OCI-LY7 (cell line): ENCODE data around the gene IMMP2L. TPM values are rescaled to one million over a fixed set of nuclear protein-coding genes. Genes with fewer than 3 reads are reported as not detected.

Source experiments
- BruUV-seq: library from RNA; stranded (reverse); fragments of 400-500 nt; replicated peaks from 2 replicates; lab custom pipeline; 2021; lab: Mats Ljungman, UMichigan
- CTCF ChIA-PET: fragments of 300-600 bp; sonication (Branson Sonifier 250); formaldehyde crosslinking; loops from one replicate; lab custom pipeline; 2022; ENCODE audit warnings: antibody characterized with exemption; ENCODE audit not compliant: unreplicated experiment; lab: Charles Lee
- POLR2A ChIA-PET: fragments of 300-600 bp; sonication (Branson Sonifier 250); formaldehyde crosslinking; loops from one replicate; lab custom pipeline; 2022; ENCODE audit warnings: antibody characterized with exemption; lab: Charles Lee
- DNase-seq: peaks from one replicate; pipeline ENCODE4 v3.0.0-alpha.2; 2015; ENCODE audit warnings: low spot score
- H2AFZ ChIP-seq: fragments of 200-600 bp; sonication (generic), shearing (Covaris generic); 2 replicates; pipeline ENCODE4 v1.6.1; 2014; ENCODE audit warnings: mild to moderate bottlenecking, antibody characterized with exemption, low read length, moderate library complexity
- H3K27ac ChIP-seq: fragments of 200-600 bp; sonication (generic); 2 replicates; pipeline ENCODE4 v1.5.1; 2014; ENCODE audit warnings: mixed run types, low read depth, mild to moderate bottlenecking, moderate library complexity, low read length, inconsistent platforms; ENCODE audit not compliant: poor library complexity, severe bottlenecking
- H3K36me3 ChIP-seq: fragments of 200-600 bp; sonication (generic); 2 replicates; pipeline ENCODE4 v1.6.1; 2014; ENCODE audit warnings: mild to moderate bottlenecking, antibody characterized with exemption, low read length, moderate library complexity, mixed read lengths; ENCODE audit not compliant: insufficient read depth
- H3K4me1 ChIP-seq: fragments of 200-600 bp; sonication (generic); 2 replicates; pipeline ENCODE4 v1.5.1; 2014; ENCODE audit warnings: mild to moderate bottlenecking, low read length; ENCODE audit not compliant: insufficient read depth, poor library complexity, severe bottlenecking
- H3K4me2 ChIP-seq: fragments of 200-600 bp; sonication (generic); 2 replicates; pipeline ENCODE4 v1.6.1; 2014; ENCODE audit warnings: mild to moderate bottlenecking, low read length
- H3K4me3 ChIP-seq: fragments of 200-600 bp; sonication (generic); 2 replicates; pipeline ENCODE4 v1.5.1; 2014; ENCODE audit warnings: mild to moderate bottlenecking, low read depth, low read length; ENCODE audit not compliant: poor library complexity, severe bottlenecking
- H3K79me2 ChIP-seq: fragments of 200-600 bp; sonication (generic); 2 replicates; pipeline ENCODE4 v1.6.1; 2016; ENCODE audit warnings: low read depth, mild to moderate bottlenecking, low read length, moderate library complexity, mixed read lengths; ENCODE audit not compliant: insufficient read depth
- H3K9me2 ChIP-seq: fragments of 200-600 bp; sonication (generic); 2 replicates; pipeline ENCODE4 v1.6.1; 2016; ENCODE audit warnings: mild to moderate bottlenecking, low read length, mixed read lengths; ENCODE audit not compliant: insufficient read depth
- H3K9me3 ChIP-seq: fragments of 200-600 bp; sonication (generic); 2 replicates; pipeline ENCODE4 v1.6.1; 2014; ENCODE audit warnings: mild to moderate bottlenecking, mixed run types, low read length, mixed read lengths
- H4K20me1 ChIP-seq: fragments of 200-600 bp; sonication (generic); 2 replicates; pipeline ENCODE4 v1.6.1; 2014; ENCODE audit warnings: mild to moderate bottlenecking, antibody characterized with exemption, low read length, moderate library complexity, mixed read lengths; ENCODE audit not compliant: insufficient read depth
- EZH2phosphoT487 ChIP-seq: fragments of 200-600 bp; sonication (generic); IDR thresholded peaks from 2 replicates; pipeline ENCODE4 v1.6.1; 2018; ENCODE audit warnings: low read depth, borderline replicate concordance, mild to moderate bottlenecking, mixed run types, antibody characterized with exemption, low read length, moderate library complexity, mixed read lengths
- intact Hi-C: fragments of 100-400 bp; cut with micrococcal nuclease; formaldehyde crosslinking; loops from one replicate; pipeline ENCODE4 v1.10.0; 2022; ENCODE audit not compliant: unreplicated experiment
- total RNA-seq, 2 experiments: library from RNA; depleted of rRNA in 1 of 2; stranded (reverse); fragments of >200 nt in 1 of 2; shearing (Covaris generic) in 1 of 2; gene quantifications; 2 replicates each; pipeline ENCODE4 v1.2.3, GENCODE V29; 2014 to 2022
- TF ChIP-seq, protein P1 (sequence below): fragments of 200-600 bp; sonication (generic); conservative IDR thresholded peaks from 2 replicates; pipeline ENCODE4 v1.5.1; 2014; ENCODE audit warnings: mild to moderate bottlenecking, antibody characterized with exemption, low read length, moderate library complexity, mixed read lengths

The IMMP2L gene
- total RNA-seq, 2 experiments from 2014 or later, result 8.0 to 25.4 TPM

DNA sequence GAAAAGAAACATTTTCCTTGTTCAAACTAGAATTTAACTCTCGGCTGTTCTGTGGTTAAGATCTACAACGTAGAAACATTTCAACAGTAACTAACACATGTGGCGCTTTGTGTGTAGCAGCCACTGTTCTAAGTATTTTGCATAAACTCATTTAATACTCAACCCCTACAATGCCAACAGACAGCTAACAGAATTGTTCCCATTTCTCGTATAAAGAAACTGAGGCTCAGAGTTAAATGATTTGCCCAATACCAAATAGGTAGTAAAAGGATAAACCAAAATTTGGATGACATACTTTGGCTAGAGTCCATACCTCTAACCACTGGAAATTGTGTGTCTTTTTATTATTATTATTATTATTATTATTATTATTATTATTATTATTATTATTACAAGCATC is 543.8 kb downstream of the IMMP2L start:
- Histone ChIP-seq H3K4me3 (no peak overlapping the region), H3K9me2 (no peaks in the 10 kb centered on the region), H2AFZ (no peak overlapping the region), H3K79me2 (no peaks in the 10 kb centered on the region), H3K27ac (no peak overlapping the region), H3K4me2 (no peak overlapping the region), H3K36me3 (no peaks in the 10 kb centered on the region), H3K4me1 (no peaks in the 10 kb centered on the region), H4K20me1 (no peaks in the 10 kb centered on the region), H3K9me3 (no peaks in the 10 kb centered on the region)
- BruUV-seq, result no TSS peak
- DNase-seq, result no peak
- ChIA-PET CTCF (no interaction called here), POLR2A (interaction anchor here (0.5 to 0.6 kb wide), 3 partner anchors 247 to 889 kb away, joined by 3 read pairs; no protein-coding TSS in a partner anchor)
- intact Hi-C loops, result no loop called here
- TF ChIP-seq EZH2phosphoT487, result no peak
- TF ChIP-seq, protein P1, sequence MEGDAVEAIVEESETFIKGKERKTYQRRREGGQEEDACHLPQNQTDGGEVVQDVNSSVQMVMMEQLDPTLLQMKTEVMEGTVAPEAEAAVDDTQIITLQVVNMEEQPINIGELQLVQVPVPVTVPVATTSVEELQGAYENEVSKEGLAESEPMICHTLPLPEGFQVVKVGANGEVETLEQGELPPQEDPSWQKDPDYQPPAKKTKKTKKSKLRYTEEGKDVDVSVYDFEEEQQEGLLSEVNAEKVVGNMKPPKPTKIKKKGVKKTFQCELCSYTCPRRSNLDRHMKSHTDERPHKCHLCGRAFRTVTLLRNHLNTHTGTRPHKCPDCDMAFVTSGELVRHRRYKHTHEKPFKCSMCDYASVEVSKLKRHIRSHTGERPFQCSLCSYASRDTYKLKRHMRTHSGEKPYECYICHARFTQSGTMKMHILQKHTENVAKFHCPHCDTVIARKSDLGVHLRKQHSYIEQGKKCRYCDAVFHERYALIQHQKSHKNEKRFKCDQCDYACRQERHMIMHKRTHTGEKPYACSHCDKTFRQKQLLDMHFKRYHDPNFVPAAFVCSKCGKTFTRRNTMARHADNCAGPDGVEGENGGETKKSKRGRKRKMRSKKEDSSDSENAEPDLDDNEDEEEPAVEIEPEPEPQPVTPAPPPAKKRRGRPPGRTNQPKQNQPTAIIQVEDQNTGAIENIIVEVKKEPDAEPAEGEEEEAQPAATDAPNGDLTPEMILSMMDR, result no peak

DNA sequence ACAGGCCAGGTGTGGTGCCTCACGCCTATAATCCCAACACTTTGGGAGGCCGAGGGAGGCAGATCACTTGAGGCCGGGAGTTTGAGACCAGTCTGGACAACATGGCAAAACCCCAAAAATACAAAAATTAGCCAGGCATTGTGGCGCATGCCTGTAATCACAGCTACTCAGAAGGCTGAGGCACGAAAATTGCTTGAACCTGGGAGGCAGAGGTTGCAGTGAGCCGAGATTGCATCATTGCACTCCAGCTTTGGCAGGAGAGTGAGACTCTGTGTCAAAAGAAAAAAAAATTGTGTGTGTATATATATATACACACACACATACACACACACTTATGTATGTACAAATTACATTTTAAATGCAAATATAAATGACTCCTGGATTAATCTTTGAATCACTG is 548.2 kb downstream of the IMMP2L start:
- BruUV-seq, result no TSS peak

More for the DNA sequence above, 548.2 kb downstream of the IMMP2L start:
- no peak for DNase-seq
- H3K27ac ChIP-seq, result no peak overlapping the region
- no peaks in the 10 kb centered on the region for H4K20me1 ChIP-seq
- POLR2A ChIA-PET, result interaction anchor here (1.4 kb wide), 1 partner anchor 14 kb away, joined by 4 read pairs; no protein-coding TSS in a partner anchor
- TF ChIP-seq, protein P1, result no peak
- TF ChIP-seq EZH2phosphoT487, result no peak
- intact Hi-C loops, result no loop called here
- no peak overlapping the region for H3K4me2 ChIP-seq
- H3K9me3 ChIP-seq, result no peaks in the 10 kb centered on the region
- H2AFZ ChIP-seq, result no peak overlapping the region
- CTCF ChIA-PET, result no interaction called here
- H3K79me2 ChIP-seq, result no peaks in the 10 kb centered on the region
- no peaks in the 10 kb centered on the region for H3K4me1 ChIP-seq
- H3K36me3 ChIP-seq, result no peaks in the 10 kb centered on the region
- no peak overlapping the region for H3K4me3 ChIP-seq
- no peaks in the 10 kb centered on the region for H3K9me2 ChIP-seq
